Measurements from ENCODE around the gene ZNF778. TPM values are rescaled to one million over a fixed set of nuclear protein-coding genes. Genes with fewer than 3 reads are reported as not detected.
A peak's percentile ranks its signal among the peaks of the same experiment; 100 is the strongest.

Gene ZNF778
- total and polyA plus RNA-seq, 2 of the 13 experiments (the other 11 are each of a cell fraction or from before 2014, with no cell fraction given): 3.8 to 7.2 TPM

- TF ChIP-seq SSRP1 (CRISPR knock-in tag; IDR thresholded peaks at IDR 0.05): no peak
- TF ChIP-seq ZNF788 (CRISPR knock-in tag; IDR thresholded peaks at IDR 0.05; ENCODE audit: borderline replicate concordance): no peak
- no peak for TF ChIP-seq TFDP1 (CRISPR knock-in tag; IDR thresholded peaks at IDR 0.05; ENCODE audit: borderline replicate concordance)
- peak; percentile 70 for TF ChIP-seq NR2F6 (IDR thresholded peaks at IDR 0.05)
- TF ChIP-seq NR2F6 (CRISPR knock-in tag; IDR thresholded peaks at IDR 0.05): peak; percentile 58; the same call in 1 of the 2 replicates
- TF ChIP-seq ZNF281 (CRISPR knock-in tag; IDR thresholded peaks at IDR 0.05; ENCODE audit: borderline replicate concordance): no peak
- TF ChIP-seq ZNF589 (CRISPR knock-in tag; conservative IDR thresholded peaks at IDR 0.05): no peak
- TF ChIP-seq RFXANK (CRISPR knock-in tag; IDR thresholded peaks at IDR 0.05): no peak
Measured at GRCh38 chr16:89268987-89269735, 51.7 kb downstream of the ZNF778 start (continued).

All from HepG2 (cell line).